SW 1271 (cell line): ENCODE results near the gene MEIS1.

Experiments
- DNase-seq, 2 experiments: peaks; one replicate each; lab custom pipeline; 2025; lab: John Stamatoyannopoulos, UW

The MEIS1 gene

DNA sequence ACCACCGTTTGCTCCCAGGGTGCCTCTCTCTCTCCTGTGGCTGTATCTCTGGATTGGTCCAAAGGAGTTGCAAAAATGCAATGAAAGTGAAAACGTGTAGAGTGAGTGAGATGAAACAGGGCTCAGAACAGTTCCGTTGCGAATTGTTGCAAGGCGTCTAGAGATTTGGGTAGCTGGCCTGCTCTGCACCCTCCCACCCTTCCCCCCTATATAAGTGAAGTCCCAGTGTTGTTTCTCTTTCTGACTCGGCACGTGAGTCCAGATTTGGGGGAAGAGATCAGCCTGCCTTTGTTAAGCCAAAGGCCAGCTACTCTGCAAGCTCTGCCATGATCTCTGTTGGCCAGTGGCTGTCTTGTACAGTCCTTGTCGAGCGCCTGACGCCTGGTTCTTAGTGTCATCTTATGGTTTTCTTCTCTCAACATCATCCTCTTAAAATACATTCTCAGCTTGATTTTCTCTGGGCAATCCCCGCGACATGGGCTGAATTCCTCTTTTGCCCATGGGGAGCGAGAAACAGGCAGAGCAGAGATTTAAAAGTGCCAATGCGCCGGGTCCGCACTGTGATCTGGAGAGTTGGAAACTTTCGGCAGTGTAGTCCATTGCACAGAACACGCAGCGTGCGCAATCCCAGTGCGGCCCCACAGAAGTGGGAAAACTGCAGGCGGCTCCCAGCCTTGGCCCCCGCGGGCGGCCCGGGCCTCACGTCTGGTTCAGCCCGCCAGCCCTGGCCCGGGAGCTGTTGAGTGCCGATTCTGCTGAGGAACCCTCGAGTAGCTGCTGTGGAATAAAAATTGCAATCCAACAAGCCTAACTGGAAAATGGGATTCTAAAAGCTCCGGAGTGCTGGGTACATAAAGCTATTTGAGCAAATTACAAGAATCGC is 9.3 kb downstream of the MEIS1 start:
- DNase-seq, result no peak

DNA sequence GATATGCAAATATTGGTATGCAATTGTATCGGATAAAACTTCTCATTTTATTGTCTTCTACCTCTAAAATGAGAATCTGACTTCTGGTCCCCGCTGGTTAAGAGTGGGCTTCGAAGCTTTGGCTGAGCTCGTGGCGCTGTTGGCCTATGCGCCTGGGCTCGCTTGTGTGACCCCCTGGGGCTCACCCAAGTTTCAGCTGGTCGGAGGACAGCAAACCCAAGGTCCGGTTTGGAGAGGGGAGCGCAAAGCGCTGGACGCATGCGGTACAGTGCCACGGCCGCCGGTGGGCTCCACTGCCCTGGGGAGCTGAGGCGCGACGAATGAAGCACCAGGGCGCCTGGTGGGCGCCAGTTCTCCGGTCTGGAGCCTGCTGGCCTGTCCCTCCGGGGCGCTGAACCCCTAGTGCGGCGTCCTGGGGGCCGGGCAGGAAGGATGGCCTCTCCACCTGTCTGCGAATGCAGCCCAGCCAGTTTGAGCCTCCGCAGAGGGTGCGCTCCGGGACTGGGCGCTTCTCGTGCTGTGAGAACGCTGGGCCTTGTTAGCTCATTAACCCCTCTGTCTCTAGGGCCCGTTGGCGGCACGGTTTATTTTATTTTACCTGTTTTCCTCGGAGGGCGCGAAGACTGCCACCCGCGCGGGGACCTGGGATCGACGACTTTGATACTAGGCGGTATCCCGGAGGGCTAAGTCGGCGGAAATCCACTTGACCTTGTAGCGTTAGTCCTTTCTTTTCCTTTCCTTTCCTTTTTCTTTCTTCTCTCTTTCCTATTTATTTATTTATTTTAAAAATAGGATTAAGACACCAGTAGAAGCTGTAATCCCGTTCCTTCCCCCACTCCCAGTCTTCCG is 10.4 kb downstream of the MEIS1 start:
- no peak for DNase-seq

DNA sequence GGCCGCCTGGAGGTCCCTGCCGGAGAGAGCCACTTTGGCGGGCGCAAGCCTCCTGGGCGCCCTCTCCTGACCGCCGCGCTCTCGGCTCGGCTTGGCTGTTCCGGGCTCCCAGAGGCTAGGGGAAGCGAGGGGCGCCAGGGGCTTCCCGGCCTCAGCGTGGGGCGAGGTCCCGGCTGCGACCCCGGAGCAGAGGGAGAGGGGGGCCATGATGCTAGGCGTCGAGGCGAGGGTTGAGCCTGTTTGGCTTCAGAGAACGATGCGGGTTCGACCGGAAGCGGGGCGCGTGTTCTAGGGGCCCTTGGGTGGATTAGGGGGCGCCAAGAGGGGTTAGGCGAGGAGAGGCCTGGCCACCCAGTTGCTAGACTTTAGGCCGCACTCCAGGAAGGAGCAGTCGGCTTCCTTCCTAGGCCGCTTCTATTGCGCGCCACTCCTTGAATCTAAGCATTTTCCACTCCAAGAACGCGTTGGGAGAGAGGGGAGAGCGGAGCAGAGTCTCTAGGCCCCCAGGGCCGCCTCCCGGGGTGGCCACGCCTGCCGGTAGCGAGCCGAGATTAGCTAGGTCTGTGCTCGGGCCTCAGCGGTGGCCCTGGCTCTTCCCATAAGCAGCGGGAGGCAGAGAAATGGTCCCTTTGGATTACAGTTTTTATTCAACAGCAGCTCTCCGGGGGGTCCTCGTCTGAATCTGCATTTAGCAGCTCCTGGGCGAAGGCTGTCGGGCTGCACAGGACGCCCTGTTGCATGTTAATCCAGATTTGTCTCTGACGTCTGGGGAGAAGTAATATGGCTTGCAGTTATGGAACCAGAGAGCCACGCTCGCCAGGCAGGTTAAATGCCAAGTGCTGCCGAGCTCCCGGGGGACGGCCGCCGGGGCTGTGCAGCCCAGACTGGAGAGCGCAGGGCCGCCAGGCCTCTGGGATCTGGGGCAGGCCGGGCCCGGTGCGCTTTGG is 11.3 kb downstream of the MEIS1 start:
- DNase-seq, result no peak

DNA sequence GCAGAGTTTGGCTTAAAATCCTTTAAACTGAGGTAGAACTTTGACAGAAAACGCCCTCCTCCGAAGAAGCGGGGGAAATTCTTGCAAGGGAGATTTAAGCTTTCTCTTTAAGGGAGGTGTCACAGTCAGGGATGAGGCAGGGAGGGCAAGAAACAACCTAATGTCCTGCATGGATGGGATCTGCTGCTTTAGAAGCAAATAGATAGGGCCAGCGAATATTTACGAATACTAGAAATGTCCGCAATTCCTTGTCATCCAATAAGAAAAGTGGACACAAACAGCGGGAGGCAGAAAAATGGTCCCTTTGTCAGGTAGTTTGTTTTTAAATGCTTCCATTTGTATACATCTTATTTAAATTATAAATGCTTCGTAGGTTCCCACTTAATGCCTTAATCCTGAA is 12.0 kb downstream of the MEIS1 start:
- DNase-seq, result no peak

DNA sequence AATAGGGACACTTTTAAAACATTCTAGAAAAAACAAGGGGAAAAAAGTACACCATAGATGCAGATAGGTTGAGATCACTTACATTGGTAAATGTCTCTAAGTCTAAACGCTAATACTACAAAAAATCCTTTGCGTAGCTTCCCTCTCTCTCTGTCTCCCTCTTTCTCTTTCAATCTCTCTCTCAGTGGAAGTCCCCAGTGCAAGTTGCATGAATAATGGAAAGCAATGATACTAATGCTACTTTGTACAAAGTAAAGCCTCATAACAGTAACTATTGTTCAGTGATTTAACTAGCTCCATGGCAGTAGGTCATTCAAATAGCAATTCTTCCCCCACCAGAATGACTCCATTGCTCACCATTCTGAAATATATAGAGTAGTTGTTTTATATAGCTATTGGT is 12.8 kb downstream of the MEIS1 start:
- DNase-seq, result no peak

DNA sequence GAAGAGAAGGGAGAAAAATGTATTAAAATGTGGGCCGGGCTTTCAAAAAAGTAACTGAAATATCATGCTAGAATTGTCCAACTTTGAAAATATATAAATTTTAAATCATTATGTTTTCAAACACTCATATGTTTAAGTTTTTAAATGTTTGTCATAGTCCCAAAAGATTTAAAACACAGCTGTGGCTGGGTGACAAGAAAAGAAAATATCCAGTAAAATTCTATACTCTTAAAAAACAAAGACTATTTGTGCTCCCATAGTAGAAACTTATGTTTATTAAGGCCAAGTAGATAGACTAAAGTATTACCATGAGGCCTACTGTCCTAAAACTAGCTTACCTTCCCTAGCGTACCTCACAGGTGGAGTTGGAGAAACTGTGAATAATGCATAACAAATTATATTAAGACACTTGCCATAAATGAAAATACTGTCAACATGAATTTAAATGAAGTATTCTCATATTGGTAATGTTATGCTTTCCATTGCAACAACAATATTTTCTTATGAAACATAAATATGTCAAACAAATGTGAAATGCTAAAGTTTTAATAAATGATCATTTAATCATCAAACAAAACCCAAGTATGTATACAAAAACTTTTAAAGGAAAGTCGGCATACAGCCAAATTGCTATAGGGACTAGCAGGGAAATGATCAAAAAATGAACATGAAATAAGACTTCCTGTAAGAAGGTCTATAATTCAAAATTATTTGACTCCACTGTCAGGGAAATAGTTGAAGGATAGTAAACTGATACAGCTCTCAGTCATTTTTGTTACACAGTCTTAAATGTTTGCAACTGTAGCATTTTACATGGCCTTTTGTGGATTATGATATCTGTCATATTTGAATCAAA is 13.4 kb downstream of the MEIS1 start:
- DNase-seq, result no peak

DNA sequence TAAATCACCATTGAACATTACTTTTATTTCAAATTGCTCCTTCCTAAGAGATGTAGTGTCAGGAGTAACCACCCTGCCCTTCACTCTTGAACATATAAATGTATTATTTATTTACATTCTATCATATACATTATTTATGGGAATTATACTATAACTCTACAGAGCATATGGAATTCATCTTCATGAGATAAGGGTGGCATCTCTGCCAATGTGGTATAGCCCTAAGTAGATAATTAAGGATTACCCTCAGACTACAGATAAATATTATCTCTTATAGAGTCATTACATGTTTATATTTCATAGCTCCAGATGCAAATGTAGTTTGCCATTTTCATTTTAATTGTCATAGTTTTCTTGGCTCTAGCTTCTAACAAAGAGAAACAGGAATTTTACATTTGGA is 17.3 kb downstream of the MEIS1 start:
- DNase-seq, result no peak

DNA sequence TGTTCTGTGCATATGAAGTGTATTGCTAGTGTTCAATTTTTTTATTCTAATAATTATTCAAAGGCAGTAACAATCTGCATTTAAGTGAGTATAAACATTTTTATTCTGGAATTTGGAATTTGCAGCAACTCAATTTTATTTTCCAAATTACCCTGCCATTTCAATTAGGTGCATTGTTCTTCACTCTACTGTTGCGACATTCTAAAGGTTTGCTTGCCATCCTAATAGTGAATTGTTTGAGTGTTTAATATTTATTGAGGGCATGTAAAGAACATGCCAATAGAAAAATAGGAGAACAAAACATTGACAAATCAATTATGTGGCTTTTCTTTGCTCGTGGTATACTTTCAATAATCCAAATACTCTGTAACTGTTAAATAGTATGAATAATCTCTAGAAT is 18.0 kb downstream of the MEIS1 start:
- no peak for DNase-seq

DNA sequence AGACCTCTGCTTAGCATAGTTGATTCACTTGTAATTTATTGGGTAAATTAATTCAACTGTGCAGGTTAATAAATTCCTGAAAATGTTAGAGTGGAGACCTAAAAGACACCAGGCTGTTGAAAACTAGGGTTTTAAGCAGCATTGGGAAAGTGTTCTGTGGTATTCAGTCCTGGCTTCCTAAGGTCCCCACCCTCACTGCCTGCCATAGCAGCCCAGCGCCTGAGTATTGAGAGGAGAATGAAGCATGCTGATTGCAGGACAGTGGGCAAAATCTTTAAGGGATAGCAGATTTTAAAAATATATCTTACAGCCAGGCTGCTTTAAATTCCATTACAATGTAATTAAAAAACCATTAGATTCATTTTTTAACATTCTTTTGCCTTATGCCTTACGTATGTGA is 20.6 kb downstream of the MEIS1 start:
- DNase-seq, result no peak

DNA sequence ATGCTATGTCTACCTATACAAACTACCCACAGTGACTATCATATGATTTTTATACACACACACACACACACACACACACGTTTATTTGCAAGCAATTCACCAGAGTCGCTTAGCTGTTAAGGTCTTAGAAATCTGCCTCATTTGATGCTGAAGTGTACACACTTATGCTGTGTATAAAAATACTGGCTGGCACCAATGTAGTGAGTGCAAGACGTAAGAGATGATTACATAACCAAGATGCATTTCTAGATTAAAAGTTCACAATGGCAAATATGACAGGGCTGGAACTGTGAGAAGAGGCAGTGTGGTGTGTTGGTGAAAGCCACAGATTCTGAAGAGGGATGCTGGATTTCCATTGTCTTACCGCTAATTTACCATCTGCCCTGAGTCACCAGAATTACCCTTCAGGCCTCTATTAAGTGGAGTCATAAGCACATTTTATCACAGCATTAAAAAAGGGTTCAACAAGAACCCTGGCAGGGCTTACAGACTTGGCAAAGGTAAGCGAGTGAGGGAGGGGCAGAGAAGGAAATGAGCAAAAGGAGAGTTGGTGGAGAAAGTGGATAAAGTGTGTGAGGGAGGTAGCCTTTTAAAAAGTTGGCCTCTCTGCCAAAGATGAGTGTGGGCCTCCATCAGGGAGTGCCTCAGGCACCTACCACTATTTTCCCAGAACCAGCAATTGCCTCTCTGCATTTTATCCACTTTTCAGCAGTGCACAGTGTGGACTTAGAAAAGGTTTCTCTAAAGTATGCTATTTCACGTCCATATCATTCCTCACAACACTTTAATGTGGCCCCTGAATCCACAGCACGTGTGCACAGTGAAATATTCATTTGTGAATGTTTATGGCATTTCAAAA is 21.5 kb downstream of the MEIS1 start:
- no peak for DNase-seq

DNA sequence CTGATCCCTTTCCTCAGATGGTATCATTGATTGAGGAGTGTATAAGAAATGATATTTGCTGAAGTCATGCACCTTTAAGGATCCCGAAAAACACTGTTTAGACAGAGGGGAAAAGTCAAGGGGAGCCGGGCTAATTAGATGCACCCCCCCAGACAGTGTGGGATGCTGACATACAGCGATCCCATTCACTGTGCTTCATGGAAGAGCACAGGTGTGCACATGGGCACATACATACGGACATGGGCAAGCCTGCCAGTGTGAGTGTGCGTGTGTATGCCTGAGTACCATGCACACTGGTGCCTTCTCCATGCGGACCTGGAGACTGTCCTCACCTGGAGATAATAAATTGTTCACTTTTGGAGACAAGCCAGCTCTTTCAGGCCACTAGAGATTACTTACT is 22.6 kb downstream of the MEIS1 start:
- DNase-seq, result no peak

DNA sequence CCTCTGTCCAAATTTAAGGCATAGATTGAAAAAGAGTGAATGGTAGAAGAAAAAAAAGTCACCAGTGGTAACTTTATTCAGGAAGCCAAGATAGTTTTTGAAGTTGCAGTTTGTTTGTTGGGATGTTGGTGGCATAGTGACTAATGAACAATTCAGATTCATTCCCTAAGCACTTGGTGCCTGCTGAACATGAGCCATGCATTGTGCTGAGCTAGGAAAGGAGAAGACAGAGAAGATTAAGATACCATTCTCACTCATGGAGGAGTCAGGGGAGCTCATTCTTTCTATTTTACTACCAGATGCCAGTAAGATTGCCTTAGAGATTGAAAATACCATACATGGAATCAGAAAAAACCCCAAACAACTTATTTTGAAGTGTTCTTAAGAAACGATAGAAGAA is 25.1 kb downstream of the MEIS1 start:
- DNase-seq, result no peak

DNA sequence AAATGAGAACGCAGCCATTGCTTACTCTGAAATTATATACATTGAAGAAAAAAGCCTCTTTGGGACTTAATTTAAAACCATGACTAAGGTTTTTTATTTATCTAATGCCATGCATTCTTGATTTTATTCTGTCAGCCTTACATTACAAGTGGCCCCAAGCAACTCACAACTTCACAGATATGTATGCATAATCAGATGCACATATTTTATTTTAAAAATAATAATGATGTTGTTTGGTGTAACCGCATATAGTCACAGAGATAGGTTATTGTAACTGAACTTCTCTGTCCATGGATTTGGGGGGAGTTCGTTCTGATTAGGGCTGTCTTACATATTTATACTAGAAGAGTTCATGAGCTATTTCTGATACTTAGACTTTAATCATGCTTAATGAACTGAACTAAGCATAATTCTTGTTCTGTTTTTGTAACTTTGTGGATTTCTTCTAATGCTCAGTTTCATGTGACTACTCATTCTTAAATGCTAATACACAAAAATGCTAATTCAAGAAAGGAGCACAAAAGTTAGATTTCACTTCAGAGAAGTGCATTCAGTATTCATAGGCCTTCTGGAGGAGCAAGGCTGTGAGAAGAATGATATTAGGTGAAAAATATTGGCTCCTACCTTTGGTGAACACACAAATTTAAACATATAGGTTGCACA is 26.2 kb downstream of the MEIS1 start:
- no peak for DNase-seq

DNA sequence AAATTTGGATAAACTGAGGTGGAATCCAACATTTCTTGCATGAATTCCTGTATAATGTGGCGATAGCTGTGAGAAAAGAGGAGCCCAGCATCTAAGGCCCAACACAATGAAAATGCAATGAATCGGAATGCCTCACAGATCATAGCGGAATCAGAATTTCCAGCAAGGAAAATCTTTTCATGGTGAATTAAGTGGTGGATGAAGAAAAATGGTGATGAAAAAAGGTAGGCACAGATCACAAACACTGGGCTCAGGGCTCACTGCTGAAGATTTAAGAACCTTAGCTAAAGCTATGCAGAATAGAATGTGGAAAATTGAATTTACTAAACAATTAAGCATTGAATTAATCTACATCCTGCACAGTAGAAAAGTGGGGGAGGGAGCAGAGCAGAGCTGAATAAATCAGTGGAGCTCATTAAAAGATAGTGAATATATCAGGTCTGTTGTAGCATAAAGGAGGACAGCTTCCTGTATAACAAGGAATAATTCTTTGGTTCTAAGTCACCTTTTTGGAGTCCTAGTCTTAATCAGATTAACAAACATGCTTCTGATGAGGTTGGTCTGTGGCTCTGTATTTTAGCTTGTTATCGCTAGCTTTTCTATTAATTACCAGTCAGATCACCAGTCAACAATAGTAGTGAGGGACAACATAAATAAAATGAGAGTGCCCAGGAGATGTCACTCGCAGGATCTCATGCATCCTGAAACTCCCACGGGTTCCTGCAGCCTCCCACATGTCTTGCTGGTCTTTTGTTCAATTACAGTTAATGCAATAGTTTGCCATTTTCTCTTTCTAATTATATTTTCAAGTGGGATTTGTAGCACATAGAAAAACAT is 27.0 kb downstream of the MEIS1 start:
- no peak for DNase-seq

DNA sequence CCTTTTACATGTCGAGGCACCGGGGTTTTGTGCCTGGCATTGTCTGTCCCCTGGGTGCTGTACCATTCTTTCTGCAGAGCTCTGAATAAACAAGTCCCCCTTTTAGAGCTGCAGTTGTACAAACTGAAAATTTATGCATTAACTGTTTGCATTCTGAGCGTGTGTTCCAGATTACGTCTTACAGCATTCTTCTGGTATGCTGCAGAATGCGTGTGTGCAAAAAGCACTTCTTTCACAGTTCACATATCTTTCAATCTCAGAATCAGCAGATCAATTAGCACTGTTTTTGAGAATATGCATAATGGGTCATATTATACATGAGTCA is 27.5 kb downstream of the MEIS1 start:
- no peak for DNase-seq

DNA sequence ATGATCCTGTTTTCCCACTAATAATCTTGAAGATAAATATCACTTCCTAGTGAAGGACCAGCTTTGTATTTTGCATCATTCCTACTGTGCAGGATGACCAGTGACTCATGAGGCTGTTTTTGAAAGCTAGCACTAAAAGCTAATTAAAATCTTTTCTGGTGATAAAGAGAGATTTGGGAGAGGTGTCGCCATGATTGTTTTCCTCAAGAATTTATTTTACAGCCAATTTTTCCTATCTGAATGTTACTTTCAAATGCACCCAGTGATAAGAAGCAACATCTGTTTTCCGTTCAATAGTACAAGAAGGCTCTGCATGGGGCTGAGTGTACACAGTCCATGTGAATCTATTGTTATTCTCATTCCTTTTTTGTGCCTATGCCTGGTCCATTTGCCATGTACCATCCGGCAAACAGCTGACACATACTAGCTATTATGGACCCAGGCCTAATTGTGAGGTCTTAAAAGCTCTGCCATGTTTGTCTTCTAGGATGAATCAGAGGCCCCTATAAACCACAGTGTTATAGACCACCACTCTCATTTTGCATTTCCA is 28.4 kb downstream of the MEIS1 start:
- no peak for DNase-seq

DNA sequence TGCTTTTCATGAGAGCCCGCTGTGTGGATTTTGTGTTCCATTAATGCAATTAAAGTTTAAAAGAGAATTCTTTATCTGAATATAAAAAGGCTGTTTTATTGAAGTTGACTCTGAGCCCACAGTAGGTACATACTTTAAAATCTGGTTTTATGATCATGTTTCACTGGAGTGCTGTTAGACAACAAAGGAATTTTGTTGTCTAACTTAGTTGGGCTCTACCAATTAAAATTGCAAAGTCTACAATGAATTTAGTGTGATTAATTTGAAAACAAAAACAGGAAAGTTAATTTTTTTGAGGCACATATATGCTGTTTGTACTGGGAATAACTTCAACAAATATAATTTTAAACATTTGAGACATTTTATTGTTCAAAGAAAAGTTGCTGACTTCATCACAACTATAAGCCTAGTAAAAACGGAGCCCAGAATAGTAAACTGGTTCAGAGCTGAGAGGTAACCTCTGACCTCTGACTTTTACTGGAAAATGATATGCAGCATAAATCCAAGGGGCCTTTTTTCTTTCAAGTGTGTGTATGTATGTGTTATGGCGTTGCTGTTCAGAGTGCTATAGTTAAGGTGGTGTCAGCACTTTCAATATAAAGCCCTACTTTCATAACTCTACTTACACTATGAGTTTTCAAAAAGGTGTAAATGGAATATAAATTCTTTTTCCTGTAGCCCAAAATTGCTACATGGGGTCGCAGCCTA is 30.2 kb downstream of the MEIS1 start:
- no peak for DNase-seq

DNA sequence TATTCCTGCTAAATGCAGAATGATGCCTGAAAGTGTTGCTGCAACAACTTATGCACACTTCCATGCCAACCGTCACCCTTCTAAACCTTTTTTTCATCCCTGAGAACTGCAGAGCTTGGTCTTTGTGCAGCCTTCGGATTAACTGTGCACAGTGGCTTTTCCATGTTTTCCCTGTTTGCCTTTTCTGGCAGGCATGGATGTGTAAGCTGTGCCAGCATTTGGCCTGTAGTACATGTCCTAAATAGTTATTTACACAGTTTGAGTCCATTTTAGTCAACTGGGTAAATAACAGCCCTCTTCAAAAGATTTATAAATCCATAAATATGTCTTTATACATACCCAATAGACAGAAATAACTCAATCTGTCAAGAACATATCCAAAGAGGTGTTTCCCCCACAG is 31.5 kb downstream of the MEIS1 start:
- DNase-seq, result no peak
